ENCODE measurements around the gene ARID1B.

DNA sequence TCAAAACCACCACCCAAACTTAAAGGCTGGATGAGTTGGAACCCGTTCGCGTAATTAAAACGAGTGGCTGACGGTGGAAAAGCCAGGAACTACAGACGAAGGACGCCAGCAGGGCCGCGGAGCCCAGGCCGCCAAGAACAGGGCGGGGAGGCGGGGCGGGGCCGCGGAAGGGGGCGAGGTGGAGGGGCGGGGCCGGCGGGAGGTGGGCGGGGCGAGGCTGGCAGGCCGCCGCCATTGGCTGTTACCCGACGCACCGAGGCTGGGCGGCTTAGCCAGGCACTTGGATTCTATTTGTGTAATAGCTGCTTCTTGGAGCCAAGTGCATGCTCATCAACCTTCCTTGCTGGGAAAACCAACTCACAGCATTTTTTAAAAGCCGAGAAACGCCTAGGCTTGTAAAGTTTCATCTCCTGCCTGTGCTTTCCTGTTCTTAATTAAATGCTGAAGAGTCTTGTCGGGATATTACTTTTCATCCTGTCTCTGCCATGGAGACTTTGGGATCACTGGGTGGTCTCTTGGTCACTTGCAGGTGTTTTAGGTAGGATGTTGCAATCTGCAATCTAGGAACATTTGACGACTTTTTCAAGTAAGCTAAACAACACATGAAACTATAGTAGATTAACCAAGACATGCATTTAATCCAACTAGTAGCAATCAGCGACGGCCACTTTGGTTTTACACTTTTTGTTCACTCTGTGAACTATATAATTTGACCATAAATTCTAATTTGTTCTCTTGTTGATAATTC lies 245.0 kb downstream of the ARID1B start:
- TF ChIP-seq YY1 (IDR thresholded peaks at IDR 0.05; ENCODE audit: extremely low read depth, insufficient replicate concordance, low read depth, low read length) = no peak
- TF ChIP-seq, protein P1, sequence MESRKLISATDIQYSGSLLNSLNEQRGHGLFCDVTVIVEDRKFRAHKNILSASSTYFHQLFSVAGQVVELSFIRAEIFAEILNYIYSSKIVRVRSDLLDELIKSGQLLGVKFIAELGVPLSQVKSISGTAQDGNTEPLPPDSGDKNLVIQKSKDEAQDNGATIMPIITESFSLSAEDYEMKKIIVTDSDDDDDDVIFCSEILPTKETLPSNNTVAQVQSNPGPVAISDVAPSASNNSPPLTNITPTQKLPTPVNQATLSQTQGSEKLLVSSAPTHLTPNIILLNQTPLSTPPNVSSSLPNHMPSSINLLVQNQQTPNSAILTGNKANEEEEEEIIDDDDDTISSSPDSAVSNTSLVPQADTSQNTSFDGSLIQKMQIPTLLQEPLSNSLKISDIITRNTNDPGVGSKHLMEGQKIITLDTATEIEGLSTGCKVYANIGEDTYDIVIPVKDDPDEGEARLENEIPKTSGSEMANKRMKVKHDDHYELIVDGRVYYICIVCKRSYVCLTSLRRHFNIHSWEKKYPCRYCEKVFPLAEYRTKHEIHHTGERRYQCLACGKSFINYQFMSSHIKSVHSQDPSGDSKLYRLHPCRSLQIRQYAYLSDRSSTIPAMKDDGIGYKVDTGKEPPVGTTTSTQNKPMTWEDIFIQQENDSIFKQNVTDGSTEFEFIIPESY (IDR thresholded peaks at IDR 0.05; ENCODE audit: extremely low read depth, insufficient replicate concordance, low read length) = no peak
- no peak for TF ChIP-seq EZH2 (IDR thresholded peaks at IDR 0.05)
- no peak for TF ChIP-seq ZNF274 (IDR thresholded peaks at IDR 0.05; ENCODE audit: low read depth, low read length)
- TF ChIP-seq POLR2AphosphoS5 (IDR thresholded peaks at IDR 0.05; ENCODE audit: low read depth, low read length) = peak; percentile 40; the same call in 1 of the 2 replicates
- peak; percentile 28 for TF ChIP-seq POLR2A (IDR thresholded peaks at IDR 0.05; ENCODE audit: borderline replicate concordance, extremely low read depth, insufficient read depth, insufficient read length)
- TF ChIP-seq, protein P2, sequence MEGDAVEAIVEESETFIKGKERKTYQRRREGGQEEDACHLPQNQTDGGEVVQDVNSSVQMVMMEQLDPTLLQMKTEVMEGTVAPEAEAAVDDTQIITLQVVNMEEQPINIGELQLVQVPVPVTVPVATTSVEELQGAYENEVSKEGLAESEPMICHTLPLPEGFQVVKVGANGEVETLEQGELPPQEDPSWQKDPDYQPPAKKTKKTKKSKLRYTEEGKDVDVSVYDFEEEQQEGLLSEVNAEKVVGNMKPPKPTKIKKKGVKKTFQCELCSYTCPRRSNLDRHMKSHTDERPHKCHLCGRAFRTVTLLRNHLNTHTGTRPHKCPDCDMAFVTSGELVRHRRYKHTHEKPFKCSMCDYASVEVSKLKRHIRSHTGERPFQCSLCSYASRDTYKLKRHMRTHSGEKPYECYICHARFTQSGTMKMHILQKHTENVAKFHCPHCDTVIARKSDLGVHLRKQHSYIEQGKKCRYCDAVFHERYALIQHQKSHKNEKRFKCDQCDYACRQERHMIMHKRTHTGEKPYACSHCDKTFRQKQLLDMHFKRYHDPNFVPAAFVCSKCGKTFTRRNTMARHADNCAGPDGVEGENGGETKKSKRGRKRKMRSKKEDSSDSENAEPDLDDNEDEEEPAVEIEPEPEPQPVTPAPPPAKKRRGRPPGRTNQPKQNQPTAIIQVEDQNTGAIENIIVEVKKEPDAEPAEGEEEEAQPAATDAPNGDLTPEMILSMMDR (IDR thresholded peaks at IDR 0.05 in 2 of 3, conservative IDR thresholded peaks at IDR 0.05 in 1 of 3; ENCODE audit: borderline replicate concordance in 1 of 3, insufficient read depth in 1 of 3, low read depth in 2 of 3, low read length in 2 of 3) = no peak
- TF ChIP-seq, protein P3, sequence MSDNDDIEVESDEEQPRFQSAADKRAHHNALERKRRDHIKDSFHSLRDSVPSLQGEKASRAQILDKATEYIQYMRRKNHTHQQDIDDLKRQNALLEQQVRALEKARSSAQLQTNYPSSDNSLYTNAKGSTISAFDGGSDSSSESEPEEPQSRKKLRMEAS (IDR thresholded peaks at IDR 0.05) = no peak
